Fibroblast of villous mesenchyme (primary cell): ENCODE data around the gene SLC30A7. TPM values are rescaled to one million over a fixed set of nuclear protein-coding genes. Genes with fewer than 3 reads are reported as not detected.

Source experiments
- DNase-seq: peaks from one replicate; pipeline ENCODE4 v3.0.0-alpha.2; 2010; ENCODE audit warnings: low read depth
- H3K4me3 ChIP-seq: 2 replicates; pipeline ENCODE4 v1.5.1; 2011; ENCODE audit warnings: low read depth, mild to moderate bottlenecking, low read length
- CTCF ChIP-seq: IDR thresholded peaks from 2 replicates; pipeline ENCODE4 v1.5.1; 2012; ENCODE audit warnings: low read depth, mild to moderate bottlenecking, low read length; ENCODE audit not compliant: insufficient read depth
- total RNA-seq: library from RNA; depleted of rRNA; stranded (reverse); fragments of >200 nt; gene quantifications from 2 replicates; pipeline ENCODE4 v1.2.3, GENCODE V29; 2012

The SLC30A7 gene
- total RNA-seq, 1 donor = 90.7 TPM

- H3K4me3 ChIP-seq = no peak overlapping the region
- DNase-seq = no peak
- no peak for TF ChIP-seq CTCF
Observed at GRCh38 chr1:101008229-101008834, 112.4 kb downstream of the SLC30A7 start.

GRCh38 chr1:101013776-101014175 is 117.9 kb downstream of the SLC30A7 start:
- TF ChIP-seq CTCF = no peak
- H3K4me3 ChIP-seq = no peak overlapping the region
- DNase-seq = no peak

GRCh38 chr1:101017448-101017847 is 121.6 kb downstream of the SLC30A7 start:
- H3K4me3 ChIP-seq = no peak overlapping the region
- no peak for TF ChIP-seq CTCF
- no peak for DNase-seq

- TF ChIP-seq CTCF = no peak
- DNase-seq = peak; percentile 59
- no peak overlapping the region for H3K4me3 ChIP-seq
Observed at GRCh38 chr1:101022294-101022693, 126.4 kb downstream of the SLC30A7 start.

GRCh38 chr1:101025283-101025656 is 129.4 kb downstream of the SLC30A7 start:
- DNase-seq = no peak
- peak overlapping the region; percentile 86 for H3K4me3 ChIP-seq
- no peak for TF ChIP-seq CTCF

- peak; percentile 93 for DNase-seq
- H3K4me3 ChIP-seq = peak within 1 kb of the TSS; percentile 86
- no peak for TF ChIP-seq CTCF
Observed at GRCh38 chr1:101025657-101026429, 130.0 kb downstream of the SLC30A7 start, which contains the start of gene DPH5. Gene DPH5 (minus strand): TSS chr1:101025784. CDS start chr1:101025443, 341 bp downstream.
